IMR-90 (cell line): Measurements from ENCODE around the gene UTRN. TPM values are rescaled to one million over a fixed set of nuclear protein-coding genes. Genes with fewer than 3 reads are reported as not detected.

Experiments
- ATAC-seq: fragments of 200-7000 bp; cut with Tn5 transposase; 2 replicates; pipeline ENCODE4 v1.9.1; 2020; ENCODE audit warnings: low read depth, mild to moderate bottlenecking, moderate library complexity
- BruUV-seq: library from RNA; stranded (reverse); fragments of 400-500 nt; replicated peaks from 2 replicates; lab custom pipeline; 2021; lab: Mats Ljungman, UMichigan
- CTCF ChIA-PET: fragments of 300-600 bp; formaldehyde crosslinking; extraction: SDS; loops from one replicate; lab custom pipeline; 2021; ENCODE audit warnings: antibody characterized with exemption; lab: Yijun Ruan, JAX
- POLR2A ChIA-PET: fragments of 300-600 bp; sonication (Branson Sonifier 250); formaldehyde crosslinking; loops from one replicate; lab custom pipeline; 2022; ENCODE audit warnings: antibody characterized with exemption; ENCODE audit not compliant: unreplicated experiment; lab: Charles Lee
- DNase-seq: peaks from one replicate; pipeline ENCODE4 v3.0.0; 2013
- H2AFZ ChIP-seq: replicated peaks from 2 replicates; pipeline ENCODE3; 2013; ENCODE audit warnings: low read length, mild to moderate bottlenecking; ENCODE audit not compliant: poor library complexity
- H2AK5ac ChIP-seq: 2 replicates; pipeline ENCODE4 v1.6.1; 2013; ENCODE audit warnings: low read depth, low read length, inconsistent platforms
- H2AK9ac ChIP-seq: replicated peaks from 2 replicates; pipeline ENCODE3; 2013; ENCODE audit warnings: mild to moderate bottlenecking, low read depth, low read length, moderate library complexity; ENCODE audit not compliant: poor library complexity
- H2BK120ac ChIP-seq: 2 replicates; pipeline ENCODE4 v1.6.1; 2013; ENCODE audit warnings: low read depth, low read length, inconsistent platforms
- H2BK15ac ChIP-seq: 3 replicates; pipeline ENCODE4 v1.6.1; 2013; ENCODE audit warnings: low read depth, low read length, inconsistent platforms
- H2BK20ac ChIP-seq: 2 replicates; pipeline ENCODE4 v1.6.1; 2013; ENCODE audit warnings: low read depth, mild to moderate bottlenecking, inconsistent platforms, low read length, moderate library complexity
- H2BK5ac ChIP-seq: 2 replicates; pipeline ENCODE4 v1.6.1; 2013; ENCODE audit warnings: mild to moderate bottlenecking, low read depth, low read length, inconsistent platforms; ENCODE audit not compliant: poor library complexity, severe bottlenecking
- H3K14ac ChIP-seq: replicated peaks from 2 replicates; pipeline ENCODE4 v1.6.1; 2013; ENCODE audit warnings: low read depth, low read length, inconsistent platforms
- H3K18ac ChIP-seq: 2 replicates; pipeline ENCODE4 v1.6.1; 2013; ENCODE audit warnings: low read depth, low read length, control low read depth
- H3K23ac ChIP-seq: 2 replicates; pipeline ENCODE4 v1.6.1; 2013; ENCODE audit warnings: low read depth, low read length, inconsistent platforms
- H3K27ac ChIP-seq: 2 replicates; pipeline ENCODE4 v1.5.1; 2013; ENCODE audit warnings: mild to moderate bottlenecking, control low read depth, low read length; ENCODE audit not compliant: insufficient read depth
- H3K27me3 ChIP-seq: 2 replicates; pipeline ENCODE4 v1.6.1; 2013; ENCODE audit warnings: low read length; ENCODE audit not compliant: control insufficient read depth, insufficient read depth
- H3K36me3 ChIP-seq: 2 replicates; pipeline ENCODE4 v1.6.1; 2013; ENCODE audit warnings: low read length, mixed read lengths; ENCODE audit not compliant: control insufficient read depth, insufficient read depth
- H3K4ac ChIP-seq: 2 replicates; pipeline ENCODE4 v1.6.1; 2013; ENCODE audit warnings: low read depth, low read length, inconsistent platforms
- H3K4me1 ChIP-seq: 2 replicates; pipeline ENCODE4 v1.6.1; 2013; ENCODE audit warnings: low read length, mixed read lengths; ENCODE audit not compliant: control insufficient read depth, insufficient read depth
- H3K4me2 ChIP-seq: 2 replicates; pipeline ENCODE4 v1.6.1; 2013; ENCODE audit warnings: low read depth, mild to moderate bottlenecking, control low read depth, low read length, moderate library complexity
- H3K4me3 ChIP-seq: 2 replicates; pipeline ENCODE4 v1.5.1; 2013; ENCODE audit warnings: low read depth, mild to moderate bottlenecking, control low read depth, low read length, moderate library complexity; ENCODE audit not compliant: insufficient read depth
- H3K56ac ChIP-seq: 2 replicates; pipeline ENCODE4 v1.6.1; 2013; ENCODE audit warnings: low read length, inconsistent platforms; ENCODE audit not compliant: insufficient read depth; ENCODE audit errors: extremely low read depth
- H3K79me1 ChIP-seq, 2 experiments: 2 replicates each; pipeline ENCODE4 v1.6.1; 2013; ENCODE audit warnings: low read length in 2 of 2, inconsistent platforms in 1 of 2, low read depth in 1 of 2
- H3K9ac ChIP-seq: 2 replicates; pipeline ENCODE4 v1.6.1; 2013; ENCODE audit warnings: low read depth, low read length, control low read depth
- H3K9me1 ChIP-seq: 2 replicates; pipeline ENCODE4 v1.6.1; 2013; ENCODE audit warnings: low read length, inconsistent platforms; ENCODE audit not compliant: insufficient read depth
- H3K9me3 ChIP-seq: 2 replicates; pipeline ENCODE4 v1.6.1; 2013; ENCODE audit warnings: low read length; ENCODE audit not compliant: control insufficient read depth, insufficient read depth
- H4K20me1 ChIP-seq: 2 replicates; pipeline ENCODE4 v1.6.1; 2013; ENCODE audit warnings: low read length, inconsistent platforms; ENCODE audit not compliant: insufficient read depth
- H4K5ac ChIP-seq: 2 replicates; pipeline ENCODE4 v1.6.1; 2013; ENCODE audit warnings: mild to moderate bottlenecking, low read depth, low read length, control low read depth
- H4K8ac ChIP-seq, 2 experiments: 2 replicates each; pipeline ENCODE4 v1.6.1; 2013; ENCODE audit warnings: low read depth in 2 of 2, low read length in 2 of 2, control low read depth in 1 of 2, inconsistent platforms in 1 of 2
- H4K91ac ChIP-seq: 2 replicates; pipeline ENCODE4 v1.6.1; 2013; ENCODE audit warnings: low read depth, low read length, inconsistent platforms; ENCODE audit not compliant: insufficient read depth
- BHLHE40 ChIP-seq: fragments of 150-350 bp; IDR thresholded peaks from 2 replicates; pipeline ENCODE4 v1.6.1; 2016; ENCODE audit warnings: mild to moderate bottlenecking, low read depth, low read length
- CHD1 ChIP-seq: IDR thresholded peaks from 2 replicates; pipeline ENCODE4 v1.6.1; 2012; ENCODE audit warnings: low read depth, low read length, improper control_type of control experiment
- RFX5 ChIP-seq: IDR thresholded peaks from 2 replicates; pipeline ENCODE4 v1.8.0; 2012; ENCODE audit warnings: low read depth, mild to moderate bottlenecking, low read length, moderate library complexity
- WGBS, 2 experiments: methylation state at CpG; one replicate each; pipeline versions ENCODE4 v1.1.5 to v1.1.7; 2013; ENCODE audit warnings: missing lambda C conversion rate in 2 of 2; ENCODE audit not compliant: insufficient read length in 1 of 2; ENCODE audit errors: extremely low coverage in 2 of 2; 5-methylcytosine and 5-hydroxymethylcytosine counted together
- dilution Hi-C: fragments of 300-500 bp; cut with HindIII; formaldehyde crosslinking; loops from one replicate; pipeline ENCODE4 v1.14.3; 2018; ENCODE audit warnings: low sequenced_read_pairs; ENCODE audit not compliant: unreplicated experiment
- in situ Hi-C: fragments of 300-500 bp; cut with MboI; formaldehyde crosslinking; loops from 3 replicates; pipeline ENCODE4 v1.14.3; 2019; ENCODE audit warnings: low sequenced_read_pairs, inconsistent platforms, mixed read lengths
- intact Hi-C: fragments of 100-400 bp; cut with micrococcal nuclease; formaldehyde crosslinking; loops from 2 replicates; pipeline ENCODE4 v1.10.0; 2022
- polyA plus RNA-seq, 3 experiments: library from polyadenylated mRNA; depleted of rRNA; stranded (reverse); fragments of >200 nt; gene quantifications; 2 replicates each; pipeline ENCODE4 v1.2.3, GENCODE V29; 2012; ENCODE audit warnings: low replicate concordance in 1 of 3
- total RNA-seq: library from RNA; depleted of rRNA; stranded (reverse); fragments of >200 nt; gene quantifications from 2 replicates; pipeline ENCODE4 v1.2.3, GENCODE V29; 2012
- TF ChIP-seq, protein P1 (sequence below): fragments of 150-350 bp; IDR thresholded peaks from 2 replicates; pipeline ENCODE4 v1.6.1; 2017; ENCODE audit warnings: mild to moderate bottlenecking, antibody characterized with exemption, low read length, low read depth

UTRN gene
- total and polyA plus RNA-seq, 2 of the 4 experiments (the other 2 are of a cell fraction) = 17.3 to 83.5 TPM

DNA sequence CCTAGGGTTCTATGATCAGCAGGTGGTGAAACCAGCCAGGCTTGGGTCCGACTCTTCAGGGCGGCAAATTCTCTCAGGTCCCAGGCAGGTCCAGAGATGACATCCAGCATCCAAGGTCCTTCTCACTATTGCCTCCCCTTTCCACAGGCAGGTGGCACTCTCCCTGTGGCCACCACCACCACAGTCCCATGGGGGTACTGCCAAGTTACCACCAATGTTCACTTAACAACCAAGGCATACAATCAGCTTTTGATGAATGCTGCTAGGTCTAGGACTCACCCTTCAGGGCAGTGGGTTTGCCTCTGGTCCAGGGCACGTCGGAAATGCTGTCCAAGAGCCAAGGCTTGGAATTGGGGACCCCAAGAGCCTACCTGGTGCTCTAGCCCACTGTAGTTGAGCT, 40.4 kb upstream of the UTRN start:
- CTCF ChIA-PET = no interaction called here
- TF ChIP-seq, protein P1, sequence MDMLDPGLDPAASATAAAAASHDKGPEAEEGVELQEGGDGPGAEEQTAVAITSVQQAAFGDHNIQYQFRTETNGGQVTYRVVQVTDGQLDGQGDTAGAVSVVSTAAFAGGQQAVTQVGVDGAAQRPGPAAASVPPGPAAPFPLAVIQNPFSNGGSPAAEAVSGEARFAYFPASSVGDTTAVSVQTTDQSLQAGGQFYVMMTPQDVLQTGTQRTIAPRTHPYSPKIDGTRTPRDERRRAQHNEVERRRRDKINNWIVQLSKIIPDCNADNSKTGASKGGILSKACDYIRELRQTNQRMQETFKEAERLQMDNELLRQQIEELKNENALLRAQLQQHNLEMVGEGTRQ = no peak
- TF ChIP-seq RFX5 = no peak
- TF ChIP-seq BHLHE40 = no peak
- no peak for TF ChIP-seq CHD1
- no peak for ATAC-seq

More for the DNA sequence above, 40.4 kb upstream of the UTRN start:
- no peak overlapping the region for H3K56ac ChIP-seq
- H4K91ac ChIP-seq = no peak overlapping the region
- H2AK5ac ChIP-seq = peak overlapping the region; percentile 39; the same call in 1 of the 2 replicates
- H3K27ac ChIP-seq = no peak overlapping the region
- H3K9me3 ChIP-seq = peaks cover 10% of the 10 kb centered on the region
- no peaks in the 10 kb centered on the region for H3K79me1 ChIP-seq
- H2AK9ac ChIP-seq = no peak overlapping the region
- H2BK5ac ChIP-seq = no peak overlapping the region
- H4K5ac ChIP-seq = no peak overlapping the region
- peaks cover 3% of the 10 kb centered on the region; the same call in 1 of the 2 replicates for H3K27me3 ChIP-seq
- no peak for DNase-seq
- in situ Hi-C loops = no loop called here
- no peak overlapping the region for H3K18ac ChIP-seq
- no peak overlapping the region for H2AFZ ChIP-seq
- POLR2A ChIA-PET = no interaction called here
- H3K9me1 ChIP-seq = 0 out of 2 replicates have a peak, but pooled peaks cover 3% of the 10 kb centered on the region
- no peak overlapping the region for H2BK15ac ChIP-seq
- WGBS, 2 experiments = no CpG with 5 or more reads among the region's 4 CpGs
- H3K36me3 ChIP-seq = no peaks in the 10 kb centered on the region
- H4K8ac ChIP-seq = no peak overlapping the region
- H4K20me1 ChIP-seq = no peaks in the 10 kb centered on the region
- H3K4me2 ChIP-seq = no peak overlapping the region
- no peak overlapping the region for H2BK20ac ChIP-seq
- H3K4ac ChIP-seq = no peak overlapping the region
- intact Hi-C loops = no loop called here
- no TSS peak for BruUV-seq
- H3K9ac ChIP-seq = no peak overlapping the region
- H3K4me3 ChIP-seq = no peak overlapping the region
- no peak overlapping the region for H3K23ac ChIP-seq
- no peak overlapping the region for H2BK120ac ChIP-seq
- H3K14ac ChIP-seq = no peak overlapping the region
- dilution Hi-C loops = no loop called here
- peaks cover 5% of the 10 kb centered on the region; the same call in 1 of the 2 replicates for H3K4me1 ChIP-seq
